Liver (tissue), 9 donors: ENCODE data around the gene IZUMO1. TPM values are rescaled to one million over a fixed set of nuclear protein-coding genes. Genes with fewer than 3 reads are reported as not detected.

Experiments
- DNase-seq: peaks from one replicate; pipeline ENCODE4 v3.0.0-alpha.2; 2017; ENCODE audit warnings: low spot score
- H3K27ac ChIP-seq, 2 donors: one replicate each; pipeline ENCODE4 v1.7.0; 2013; ENCODE audit warnings: inconsistent platforms in 2 of 2, low read length in 2 of 2, control low read depth in 1 of 2, low read depth in 1 of 2, mild to moderate bottlenecking in 1 of 2
- H3K27me3 ChIP-seq, 4 donors: one replicate each; pipeline versions ENCODE4 v1.6.1 to v1.7.0; 2013; ENCODE audit warnings: low read length in 3 of 4, inconsistent platforms in 1 of 4, mild to moderate bottlenecking in 1 of 4, moderate library complexity in 1 of 4; ENCODE audit not compliant: control insufficient read depth in 4 of 4, insufficient read depth in 4 of 4
- H3K36me3 ChIP-seq, 4 donors: one replicate each; pipeline versions ENCODE4 v1.6.1 to v1.7.0; 2013; ENCODE audit warnings: low read length in 3 of 4, mild to moderate bottlenecking in 3 of 4, low read depth in 1 of 4, moderate library complexity in 1 of 4; ENCODE audit not compliant: control insufficient read depth in 4 of 4, insufficient read depth in 3 of 4
- H3K4me1 ChIP-seq, 4 donors: one replicate each; pipeline versions ENCODE4 v1.6.1 to v1.7.0; 2013; ENCODE audit warnings: low read length in 3 of 4, mild to moderate bottlenecking in 3 of 4, moderate library complexity in 1 of 4; ENCODE audit not compliant: control insufficient read depth in 4 of 4, insufficient read depth in 4 of 4
- H3K4me3 ChIP-seq, 3 donors: one replicate each; pipeline versions ENCODE4 v1.6.1 to v1.7.0; 2013; ENCODE audit warnings: low read length in 3 of 3, control low read depth in 1 of 3, low read depth in 1 of 3, mild to moderate bottlenecking in 1 of 3
- H3K9ac ChIP-seq, 2 donors: one replicate each; pipeline ENCODE4 v1.7.0; 2013; ENCODE audit warnings: low read length in 2 of 2, mild to moderate bottlenecking in 2 of 2, moderate library complexity in 2 of 2, control low read depth in 1 of 2, low read depth in 1 of 2
- H3K9me3 ChIP-seq, 4 donors: one replicate each; pipeline versions ENCODE4 v1.6.1 to v1.7.0; 2013; ENCODE audit warnings: low read length in 3 of 4; ENCODE audit not compliant: control insufficient read depth in 4 of 4
- ATF3 ChIP-seq: IDR thresholded peaks from 2 replicates; pipeline ENCODE4 v1.6.1; 2016; ENCODE audit warnings: antibody characterized with exemption
- CTCF ChIP-seq: fragments of 150-350 bp; IDR thresholded peaks from 2 replicates; pipeline ENCODE4 v1.5.1; 2017; ENCODE audit warnings: improper control_type of control experiment, low read depth, low read length; ENCODE audit not compliant: missing input control
- EGR1 ChIP-seq, 2 donors: IDR thresholded peaks; 2 replicates each; pipeline ENCODE4 v1.6.1; 2016 to 2018; ENCODE audit warnings: antibody characterized with exemption in 2 of 2, low read depth in 2 of 2
- FOXA1 ChIP-seq: IDR thresholded peaks from 2 replicates; pipeline ENCODE4 v1.6.1; 2016; ENCODE audit warnings: antibody characterized with exemption
- FOXA2 ChIP-seq: IDR thresholded peaks from 2 replicates; pipeline ENCODE4 v1.6.1; 2016; ENCODE audit warnings: antibody characterized with exemption
- GABPA ChIP-seq, 2 donors: IDR thresholded peaks in 1 of 2; conservative IDR thresholded peaks in 1 of 2; 2 replicates each; pipeline ENCODE4 v1.6.1; 2016; ENCODE audit warnings: antibody characterized with exemption in 2 of 2, mild to moderate bottlenecking in 1 of 2, moderate library complexity in 1 of 2
- HNF4A ChIP-seq, 2 donors: conservative IDR thresholded peaks; 2 replicates each; pipeline ENCODE4 v1.6.1; 2016; ENCODE audit warnings: antibody characterized with exemption in 2 of 2, mild to moderate bottlenecking in 2 of 2
- HNF4G ChIP-seq: IDR thresholded peaks from 2 replicates; pipeline ENCODE4 v1.6.1; 2016; ENCODE audit warnings: antibody characterized with exemption
- JUND ChIP-seq, 2 donors: IDR thresholded peaks; 2 replicates each; pipeline ENCODE4 v1.6.1; 2016; ENCODE audit warnings: antibody characterized with exemption in 2 of 2
- NR2F2 ChIP-seq: IDR thresholded peaks from 2 replicates; pipeline ENCODE4 v1.6.1; 2016; ENCODE audit warnings: antibody characterized with exemption
- RAD21 ChIP-seq, 2 donors: IDR thresholded peaks; 2 replicates each; pipeline ENCODE4 v1.6.1; 2016; ENCODE audit warnings: antibody characterized with exemption in 2 of 2, mild to moderate bottlenecking in 2 of 2
- REST ChIP-seq: IDR thresholded peaks from 2 replicates; pipeline ENCODE4 v1.6.1; 2016; ENCODE audit warnings: antibody characterized with exemption, mild to moderate bottlenecking
- RXRA ChIP-seq, 2 donors: IDR thresholded peaks; 2 replicates each; pipeline ENCODE4 v1.6.1; 2017 to 2018; ENCODE audit warnings: antibody characterized with exemption in 2 of 2, mild to moderate bottlenecking in 1 of 2
- SP1 ChIP-seq: IDR thresholded peaks from 2 replicates; pipeline ENCODE4 v1.6.1; 2018; ENCODE audit warnings: antibody characterized with exemption, mild to moderate bottlenecking
- TAF1 ChIP-seq: conservative IDR thresholded peaks from 2 replicates; pipeline ENCODE4 v1.6.1; 2016; ENCODE audit warnings: antibody characterized with exemption, mild to moderate bottlenecking
- ZBTB33 ChIP-seq: IDR thresholded peaks from 2 replicates; pipeline ENCODE4 v1.6.1; 2016; ENCODE audit warnings: antibody characterized with exemption
- WGBS: extraction: QIAGEN DNeasy Blood & Tissue Kit; methylation state at CpG from one replicate; pipeline ENCODE4 v1.1.7; 2013; 5-methylcytosine and 5-hydroxymethylcytosine counted together
- polyA plus RNA-seq, 2 donors: library from polyadenylated mRNA; stranded (reverse) in 1 of 2; unstranded in 1 of 2; fragments of 200-250 nt in 1 of 2; fragments of >200 nt in 1 of 2; fragmentation: Nextera tagmentation in 1 of 2; extraction: Ambion mirVana in 1 of 2; gene quantifications; one replicate each; pipeline versions ENCODE4 v1.2.1 to v1.2.3, GENCODE V29; 2013 to 2015
- total RNA-seq, 2 donors: library from RNA; depleted of rRNA; stranded (reverse); fragments of >200 nt; gene quantifications; one replicate each; pipeline ENCODE4 v1.2.3, GENCODE V29; 2014
- TF ChIP-seq, protein P1 (sequence below): IDR thresholded peaks from 2 replicates; pipeline ENCODE4 v1.6.1; 2016; ENCODE audit warnings: antibody characterized with exemption
- donor health status: healthy.
- donor health status: healthy.
- donor health status: healthy.
- donor health status: healthy.
- donor health status: healthy.

The IZUMO1 gene
- total and polyA plus RNA-seq, 4 donors = 0.33 to 0.47 TPM; not detected in 2

- H3K4me1 ChIP-seq = peaks cover 0 to 10% (median 2%) of the 10 kb centered on the region in 4 donors
- no peaks in the 10 kb centered on the region for H3K36me3 ChIP-seq
- no peak overlapping the region for H3K4me3 ChIP-seq
- H3K9me3 ChIP-seq = no peaks in the 10 kb centered on the region
- no peak overlapping the region for H3K27ac ChIP-seq
- no peaks in the 10 kb centered on the region for H3K27me3 ChIP-seq
- DNase-seq = no peak
- H3K9ac ChIP-seq = no peak overlapping the region
- TF ChIP-seq NR2F2 (no peak), TAF1 (no peak), RXRA (IDR thresholded peaks at IDR 0.05) (no peak), GABPA (IDR thresholded peaks at IDR 0.05 in 1 of 2, conservative IDR thresholded peaks at IDR 0.05 in 1 of 2) (no peak), JUND (IDR thresholded peaks at IDR 0.05) (no peak), HNF4A (conservative IDR thresholded peaks at IDR 0.05) (no peak), EGR1 (IDR thresholded peaks at IDR 0.05; ENCODE audit: low read depth in 2 of 2) (no peak), SP1 (no peak), REST (no peak), CTCF (no peak), FOXA2 (no peak)
- 85% methylated on average over 11 of the region's 11 CpGs for WGBS
Measured at GRCh38 chr19:48722196-48722708, 24.5 kb downstream of the IZUMO1 start.

- no peaks in the 10 kb centered on the region for H3K36me3 ChIP-seq
- 11% methylated on average over 42 of the region's 42 CpGs for WGBS
- peak; percentile 96 for DNase-seq
- H3K27ac ChIP-seq = peak overlapping the region; percentile 78 to 90
- no peaks in the 10 kb centered on the region for H3K27me3 ChIP-seq
- no peak overlapping the region for H3K9ac ChIP-seq
- H3K9me3 ChIP-seq = no peaks in the 10 kb centered on the region
- H3K4me1 ChIP-seq = peaks cover 0 to 10% (median 5%) of the 10 kb centered on the region in 4 donors
- H3K4me3 ChIP-seq = peak overlapping the region; percentile 43 to 80 (median 71)
- TF ChIP-seq HNF4A (conservative IDR thresholded peaks at IDR 0.05) (no peak), RAD21 (IDR thresholded peaks at IDR 0.05) (no peak), ATF3 (no peak), GABPA (IDR thresholded peaks at IDR 0.05 in 1 of 2, conservative IDR thresholded peaks at IDR 0.05 in 1 of 2) (peak in 1 of 2 donors; percentile 50), ZBTB33 (peak; percentile 54), RXRA (IDR thresholded peaks at IDR 0.05) (peak; percentile 15 to 31), FOXA2 (no peak), EGR1 (IDR thresholded peaks at IDR 0.05; ENCODE audit: low read depth in 2 of 2) (no peak), TAF1 (no peak), HNF4G (no peak), NR2F2 (no peak), SP1 (peak; percentile 94), CTCF (no peak), FOXA1 (no peak)
- TF ChIP-seq, protein P1, sequence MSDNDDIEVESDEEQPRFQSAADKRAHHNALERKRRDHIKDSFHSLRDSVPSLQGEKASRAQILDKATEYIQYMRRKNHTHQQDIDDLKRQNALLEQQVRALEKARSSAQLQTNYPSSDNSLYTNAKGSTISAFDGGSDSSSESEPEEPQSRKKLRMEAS = no peak
Measured at GRCh38 chr19:48720613-48721296, 26.0 kb downstream of the IZUMO1 start.
